ENCODE data around the gene MED4.
"Not testable (repeated sequence)": the region's sequence is repeated elsewhere in the genome, so short reads cannot be mapped to it uniquely, and the experiment has no call there.

Gene MED4

GRCh38 chr13:48093588-48093987 lies 1.3 kb downstream of the MED4 start:
- no peak for FAIRE-seq

DNA sequence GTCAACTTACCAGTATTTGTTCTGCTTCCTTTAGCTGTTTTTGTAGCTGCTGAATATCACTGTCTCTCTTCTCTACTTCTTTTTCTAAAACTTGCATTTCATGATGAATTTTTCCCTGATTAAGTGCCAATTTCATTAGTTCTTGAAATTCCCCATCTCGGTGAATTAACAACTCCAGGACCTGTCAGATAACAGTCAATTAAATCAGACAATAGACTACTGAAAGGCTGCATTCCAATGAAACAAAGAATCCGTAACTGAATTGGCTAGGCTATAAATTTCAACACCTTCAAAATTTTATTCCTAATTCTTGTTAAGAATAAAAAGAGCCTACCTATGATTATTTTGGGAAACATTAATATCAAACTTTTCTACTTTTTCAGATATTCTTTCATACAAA lies 8.6 kb downstream of the MED4 start:
- FAIRE-seq: no peak

DNA sequence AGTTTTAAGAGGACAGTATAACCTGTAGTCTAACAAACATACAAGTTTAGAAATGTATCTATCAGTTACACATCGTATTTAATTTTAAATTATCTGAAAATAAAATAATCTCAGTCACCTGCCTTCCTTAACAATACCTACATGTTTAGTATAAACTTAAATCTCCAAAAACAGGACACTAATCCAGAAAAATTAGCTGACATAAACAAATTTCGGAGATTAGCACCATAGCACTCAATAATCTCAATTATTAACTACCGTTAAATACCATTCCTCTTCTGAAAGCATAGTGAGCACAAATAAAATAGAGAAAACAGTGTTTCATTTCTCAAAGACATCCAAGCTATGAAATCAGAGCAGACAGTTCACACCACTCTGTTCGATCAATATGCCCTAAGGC lies 13.2 kb downstream of the MED4 start:
- FAIRE-seq: no peak

GRCh38 chr13:48078251-48078656 lies 16.6 kb downstream of the MED4 start:
- no peak for FAIRE-seq

GRCh38 chr13:48074006-48074405 lies 20.9 kb downstream of the MED4 start:
- no peak for FAIRE-seq

DNA sequence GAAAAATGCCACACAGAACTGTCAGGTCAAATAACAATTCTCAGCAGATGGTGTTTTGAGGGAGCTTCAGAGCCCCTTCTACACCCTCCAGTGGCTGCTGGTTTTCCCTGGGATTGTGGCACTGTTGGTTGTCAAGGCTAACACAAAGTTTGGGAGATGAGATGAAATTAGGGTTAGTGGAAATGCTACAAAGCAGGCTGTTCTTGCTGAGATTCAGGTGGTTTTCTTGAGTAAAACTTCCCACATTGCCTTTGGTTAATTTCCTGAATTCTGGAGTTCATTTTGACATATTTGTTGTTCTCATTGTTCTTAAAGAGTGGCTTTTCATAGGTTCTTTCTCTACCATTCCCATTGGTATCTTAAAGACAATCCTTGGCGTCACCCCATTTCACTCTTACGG lies 22.1 kb downstream of the MED4 start:
- FAIRE-seq: no peak

- FAIRE-seq: no peak
These were observed 22.6 kb downstream of the MED4 start for GRCh38 chr13:48072304-48072703.

- FAIRE-seq: no peak
These were observed 24.0 kb downstream of the MED4 start for GRCh38 chr13:48070942-48071341.

- no peak for FAIRE-seq
These were observed 25.3 kb downstream of the MED4 start for GRCh38 chr13:48069573-48069972.

- FAIRE-seq: peak; percentile 53
These were observed 26.0 kb downstream of the MED4 start for GRCh38 chr13:48068952-48069351.

DNA sequence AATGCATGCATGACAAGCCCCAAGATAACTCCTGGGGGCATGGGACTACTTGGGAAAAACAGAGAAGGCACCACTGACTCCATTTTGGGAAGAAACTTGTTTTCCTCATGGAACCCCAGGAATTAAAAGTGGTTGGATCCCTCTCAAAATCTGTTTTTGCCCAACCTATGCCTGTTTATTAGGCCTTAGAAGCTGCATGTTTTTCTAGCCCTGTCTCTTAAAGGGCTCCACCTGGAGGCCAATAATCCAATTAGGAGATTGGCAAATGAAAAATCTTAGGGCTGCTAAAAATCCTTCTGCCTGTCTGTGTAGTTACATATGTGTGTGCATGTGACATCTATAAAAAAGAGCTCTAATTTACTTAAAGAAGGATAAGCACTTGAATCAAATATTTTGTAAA lies 26.9 kb downstream of the MED4 start:
- FAIRE-seq: no peak

DNA sequence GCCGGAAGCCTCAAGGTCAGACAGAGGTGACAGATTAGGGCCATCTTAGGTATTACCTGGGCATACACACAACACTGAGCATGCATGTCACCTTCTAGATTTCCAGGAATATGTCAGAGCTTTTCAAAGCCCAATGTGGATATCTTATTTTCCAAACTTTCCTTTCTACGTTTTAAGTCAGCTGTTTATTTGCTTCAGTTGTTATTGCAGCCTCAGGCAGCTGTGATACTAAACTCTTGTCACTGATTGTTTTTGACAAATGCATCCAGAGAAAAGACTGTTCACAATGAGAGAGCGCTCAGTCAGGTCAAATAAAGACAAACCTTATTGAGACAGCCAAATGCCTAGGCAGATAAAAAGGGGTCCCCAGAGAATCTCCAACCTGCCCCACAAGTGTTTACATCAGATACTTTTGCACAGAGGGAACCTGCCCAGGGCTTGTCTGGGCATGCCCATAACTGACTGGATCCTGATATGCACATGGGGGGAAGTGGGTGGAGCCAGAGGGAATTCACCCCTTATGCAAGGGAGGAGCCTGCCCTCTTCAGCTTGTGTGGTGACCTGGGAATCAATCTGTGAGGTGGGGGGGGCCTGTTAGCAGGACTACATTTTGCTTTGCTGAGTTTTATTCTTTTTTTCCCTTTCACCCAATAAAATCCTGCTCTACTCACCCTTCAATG lies 28.5 kb downstream of the MED4 start:
- no peak for FAIRE-seq

DNA sequence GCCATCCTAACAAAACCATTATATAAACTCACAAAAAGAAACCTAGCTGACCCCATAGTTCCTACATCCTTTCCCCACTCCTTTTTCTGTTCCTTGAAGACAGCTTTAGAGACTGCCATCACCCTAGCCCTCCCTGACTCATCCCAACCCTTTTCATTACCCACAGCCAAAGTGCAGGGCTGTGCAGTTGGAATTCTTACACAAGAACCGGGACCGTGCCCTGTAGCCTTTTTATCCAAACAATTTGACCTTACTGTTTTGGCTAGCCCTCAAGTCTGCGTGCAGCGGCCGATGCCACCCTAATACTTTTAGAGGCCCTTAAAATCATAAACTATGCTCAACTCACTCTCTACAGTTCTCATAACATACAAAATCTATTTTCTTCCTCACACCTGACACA lies 35.0 kb downstream of the MED4 start:
- FAIRE-seq: not testable (repeated sequence)

GRCh38 chr13:48058536-48058935 lies 36.4 kb downstream of the MED4 start:
- FAIRE-seq: not testable (repeated sequence)

GRCh38 chr13:48055712-48056111 lies 39.2 kb downstream of the MED4 start:
- no peak for FAIRE-seq

DNA sequence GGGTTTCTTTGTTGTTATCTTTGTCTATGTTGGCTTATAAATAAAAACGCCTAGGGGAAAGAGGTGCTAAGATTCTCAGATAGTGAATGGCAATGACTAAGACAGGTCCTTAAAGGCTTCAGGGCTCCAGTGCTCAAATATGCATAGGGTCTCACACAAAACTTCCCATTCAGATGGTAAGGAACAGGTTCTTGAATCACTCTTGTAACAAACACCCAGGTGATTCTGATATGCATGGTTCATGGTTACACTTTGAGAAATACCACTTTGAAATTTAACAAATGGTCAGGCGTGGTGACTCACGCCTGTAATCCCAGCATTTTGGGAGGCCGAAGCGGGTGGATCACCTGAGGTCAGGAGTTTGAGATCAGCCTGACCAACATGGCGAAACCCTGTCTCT lies 40.3 kb downstream of the MED4 start:
- no peak for FAIRE-seq

- FAIRE-seq: no peak
These were observed 44.4 kb downstream of the MED4 start for GRCh38 chr13:48050550-48050949.

DNA sequence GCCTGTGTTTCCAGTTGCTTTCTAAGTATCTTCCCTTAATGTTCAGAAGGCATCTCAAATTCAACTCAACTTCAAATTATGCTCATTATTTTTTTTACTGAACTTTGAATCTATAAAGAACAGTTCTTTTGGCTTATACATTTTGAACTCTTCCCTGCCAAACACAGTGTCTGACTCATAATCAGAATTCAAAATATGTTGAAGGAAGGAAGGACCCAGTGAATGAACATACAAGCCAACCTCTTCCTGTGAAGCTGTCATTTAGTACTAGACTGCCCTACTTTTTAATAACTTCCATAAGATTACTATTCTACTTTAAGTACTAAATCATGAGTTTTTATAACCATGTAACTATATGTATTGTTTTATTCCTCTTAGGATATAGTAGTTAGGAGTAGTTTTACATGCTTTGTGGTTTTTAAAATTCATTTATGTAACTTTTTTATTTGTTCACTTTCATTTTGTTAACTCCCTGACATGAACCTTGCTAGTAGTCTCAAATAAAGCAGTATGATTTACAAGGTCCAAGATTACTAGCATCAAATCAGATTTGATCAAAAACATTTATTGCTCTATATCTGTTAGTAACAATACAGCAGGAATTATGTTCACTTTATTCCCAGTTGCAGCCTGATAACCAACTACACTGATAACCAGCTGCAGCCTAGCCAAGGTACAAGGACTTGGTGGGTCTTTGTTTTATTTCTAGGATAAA lies 51.0 kb downstream of the MED4 start:
- no peak for FAIRE-seq

- FAIRE-seq: no peak
These were observed 52.0 kb downstream of the MED4 start for GRCh38 chr13:48042894-48043293.

GRCh38 chr13:48040896-48041295 lies 54.0 kb downstream of the MED4 start:
- no peak for FAIRE-seq

DNA sequence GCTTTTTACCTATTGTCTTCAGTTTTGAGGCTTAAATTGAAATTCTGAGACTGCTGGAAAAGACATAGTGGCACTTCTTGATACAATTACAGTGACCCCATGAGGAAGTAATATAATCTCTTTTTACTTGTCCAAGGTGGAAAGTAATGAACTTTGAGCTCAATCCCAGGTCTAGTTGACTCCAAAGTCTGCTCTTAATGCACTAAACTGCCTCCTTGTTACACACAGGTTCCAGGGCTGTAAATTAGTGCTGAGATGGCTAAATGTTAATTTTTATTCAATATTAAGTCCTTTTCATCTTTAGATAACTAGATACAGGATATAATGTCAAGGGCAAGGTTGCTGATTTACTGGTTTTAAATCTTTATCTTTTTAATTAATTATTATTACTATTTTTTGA lies 54.9 kb downstream of the MED4 start:
- no peak for FAIRE-seq

- FAIRE-seq: no peak
These were observed 56.1 kb downstream of the MED4 start for GRCh38 chr13:48038761-48039160.

DNA sequence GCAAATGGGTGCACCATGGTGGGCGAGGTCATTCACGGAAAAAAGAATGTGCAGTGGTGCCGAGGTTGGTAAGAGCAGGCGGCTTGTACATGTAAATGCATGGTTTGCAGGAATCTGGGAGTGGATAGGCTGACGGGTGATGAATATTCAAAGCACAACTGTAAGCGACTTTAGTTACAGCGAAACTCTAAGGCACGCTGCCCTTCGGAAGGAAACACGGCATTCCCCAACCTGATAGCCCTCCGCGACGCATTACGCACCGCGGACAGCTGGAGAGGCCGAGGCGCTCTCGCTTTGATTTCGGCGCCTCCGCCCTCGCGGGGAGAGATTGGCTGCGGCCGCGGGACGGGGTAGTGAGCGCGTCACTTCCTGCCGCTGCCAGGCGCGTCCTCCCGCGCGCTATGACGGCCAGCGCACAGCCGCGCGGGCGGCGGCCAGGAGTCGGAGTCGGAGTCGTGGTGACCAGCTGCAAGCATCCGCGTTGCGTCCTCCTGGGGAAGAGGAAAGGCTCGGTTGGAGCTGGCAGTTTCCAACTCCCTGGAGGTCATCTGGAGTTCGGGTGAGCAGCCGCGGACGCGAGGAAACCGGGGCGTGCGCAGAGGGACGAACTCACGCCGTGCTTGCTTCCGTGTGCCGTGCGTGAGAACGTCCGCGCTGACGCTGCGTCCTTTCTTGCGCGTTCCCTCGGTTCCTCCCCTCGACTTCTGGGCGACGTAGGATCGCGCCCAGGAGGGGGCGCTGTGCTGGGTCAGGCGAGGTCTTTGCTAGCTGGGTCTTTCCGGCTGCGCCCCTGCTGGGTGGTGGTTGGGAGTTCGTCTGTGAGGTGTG lies 57.3 kb downstream of the MED4 start, which contains the start of gene NUDT15:
Gene NUDT15 (plus strand): TSS at position 381 of the 828 bp plus-strand sequence. CDS start 21 bp downstream, at position 402.
- peak; percentile 50 for FAIRE-seq

DNA sequence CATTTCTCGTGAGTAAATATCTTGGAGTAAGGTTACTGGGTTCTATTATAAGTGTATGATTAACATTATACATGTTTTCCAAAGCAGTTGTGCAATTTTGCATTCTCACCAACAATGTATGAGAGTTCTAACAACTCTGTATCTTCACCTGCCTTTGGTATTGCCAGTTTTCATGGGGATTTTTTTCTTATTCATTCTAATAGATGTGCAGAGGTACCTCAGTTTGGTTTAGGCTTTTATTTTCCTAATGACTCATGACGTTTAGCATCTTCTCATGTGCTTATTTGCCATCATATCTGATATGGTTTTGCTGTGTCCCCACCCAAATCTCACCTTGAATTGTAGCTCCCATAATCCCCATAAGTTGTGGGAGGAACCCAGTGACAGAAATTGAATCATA lies 65.0 kb downstream of the MED4 start:
- no peak for FAIRE-seq
